ENCODE results near the gene VIP.
A peak's percentile ranks its signal among the peaks of the same experiment; 100 is the strongest.

- TF ChIP-seq, protein P1, sequence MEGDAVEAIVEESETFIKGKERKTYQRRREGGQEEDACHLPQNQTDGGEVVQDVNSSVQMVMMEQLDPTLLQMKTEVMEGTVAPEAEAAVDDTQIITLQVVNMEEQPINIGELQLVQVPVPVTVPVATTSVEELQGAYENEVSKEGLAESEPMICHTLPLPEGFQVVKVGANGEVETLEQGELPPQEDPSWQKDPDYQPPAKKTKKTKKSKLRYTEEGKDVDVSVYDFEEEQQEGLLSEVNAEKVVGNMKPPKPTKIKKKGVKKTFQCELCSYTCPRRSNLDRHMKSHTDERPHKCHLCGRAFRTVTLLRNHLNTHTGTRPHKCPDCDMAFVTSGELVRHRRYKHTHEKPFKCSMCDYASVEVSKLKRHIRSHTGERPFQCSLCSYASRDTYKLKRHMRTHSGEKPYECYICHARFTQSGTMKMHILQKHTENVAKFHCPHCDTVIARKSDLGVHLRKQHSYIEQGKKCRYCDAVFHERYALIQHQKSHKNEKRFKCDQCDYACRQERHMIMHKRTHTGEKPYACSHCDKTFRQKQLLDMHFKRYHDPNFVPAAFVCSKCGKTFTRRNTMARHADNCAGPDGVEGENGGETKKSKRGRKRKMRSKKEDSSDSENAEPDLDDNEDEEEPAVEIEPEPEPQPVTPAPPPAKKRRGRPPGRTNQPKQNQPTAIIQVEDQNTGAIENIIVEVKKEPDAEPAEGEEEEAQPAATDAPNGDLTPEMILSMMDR (IDR thresholded peaks at IDR 0.05): no peak
- TF ChIP-seq POLR2A (IDR thresholded peaks at IDR 0.05; ENCODE audit: low read length) (no peak), ZFP36 (IDR thresholded peaks at IDR 0.05; ENCODE audit: borderline replicate concordance, partially characterized antibody) (no peak), PHF8 (IDR thresholded peaks at IDR 0.05; ENCODE audit: borderline replicate concordance, low read depth) (no peak), FOXS1 (CRISPR knock-in tag; IDR thresholded peaks at IDR 0.05) (no peak), ZC3H11A (IDR thresholded peaks at IDR 0.05) (no peak), CEBPB (IDR thresholded peaks at IDR 0.05) (peak; percentile 61 to 78; a peak in 3 of 4 replicates), JUN (IDR thresholded peaks at IDR 0.05) (peak; percentile 80 to 86; a peak in 3 of 5 replicates), NFE2L2 (conservative IDR thresholded peaks at IDR 0.05; ENCODE audit: low read length) (no peak), REST (IDR thresholded peaks at IDR 0.05) (no peak), ESRRA (IDR thresholded peaks at IDR 0.05; ENCODE audit: borderline replicate concordance, low read length) (no peak), RAD21 (conservative IDR thresholded peaks at IDR 0.05 in 1 of 2, IDR thresholded peaks at IDR 0.05 in 1 of 2) (no peak; a peak in 1 of 5 replicates), MAFK (IDR thresholded peaks at IDR 0.05; ENCODE audit: partially characterized antibody) (no peak)
- TF ChIP-seq, protein P2, sequence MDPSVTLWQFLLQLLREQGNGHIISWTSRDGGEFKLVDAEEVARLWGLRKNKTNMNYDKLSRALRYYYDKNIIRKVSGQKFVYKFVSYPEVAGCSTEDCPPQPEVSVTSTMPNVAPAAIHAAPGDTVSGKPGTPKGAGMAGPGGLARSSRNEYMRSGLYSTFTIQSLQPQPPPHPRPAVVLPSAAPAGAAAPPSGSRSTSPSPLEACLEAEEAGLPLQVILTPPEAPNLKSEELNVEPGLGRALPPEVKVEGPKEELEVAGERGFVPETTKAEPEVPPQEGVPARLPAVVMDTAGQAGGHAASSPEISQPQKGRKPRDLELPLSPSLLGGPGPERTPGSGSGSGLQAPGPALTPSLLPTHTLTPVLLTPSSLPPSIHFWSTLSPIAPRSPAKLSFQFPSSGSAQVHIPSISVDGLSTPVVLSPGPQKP (IDR thresholded peaks at IDR 0.05; ENCODE audit: low read depth, low read length): no peak
Measured at GRCh38 chr6:152746172-152746553, 4.4 kb upstream of the VIP start.
